A549 (cell line): ENCODE results near the gene RBM4B.

Experiments used
- CHD2 ChIP-seq: fragments of 150-350 bp; IDR thresholded peaks from 2 replicates; pipeline ENCODE4 v1.6.1; 2014; ENCODE audit warnings: low read length; ENCODE audit not compliant: partially characterized antibody
- EP300 ChIP-seq, 2 experiments: fragments of >200 bp; sonication (Bioruptor Twin); formaldehyde crosslinking; IDR thresholded peaks; 2 replicates in 1 of 2; 3 replicates in 1 of 2; pipeline ENCODE4 v1.6.1; 2016 to 2017
- HOXA7 ChIP-seq: fragments of 250-450 bp; sonication (Bioruptor Pico); IDR thresholded peaks from 2 replicates; pipeline ENCODE4 v1.5.0; 2020; ENCODE audit warnings: mild to moderate bottlenecking, moderate library complexity
- MAFK ChIP-seq: fragments of 450-650 bp; IDR thresholded peaks from 2 replicates; pipeline ENCODE4 v1.6.1; 2014; ENCODE audit not compliant: partially characterized antibody
- MAZ ChIP-seq: fragments of 150-350 bp; IDR thresholded peaks from 2 replicates; pipeline ENCODE4 v1.6.1; 2014; ENCODE audit warnings: antibody characterized with exemption, low read depth, low read length, borderline replicate concordance
- POLR2A ChIP-seq: IDR thresholded peaks from 2 replicates; pipeline ENCODE4 v1.6.1; 2012; ENCODE audit warnings: mild to moderate bottlenecking, low read length
- RAD21 ChIP-seq, 2 experiments: fragments of >200 bp in 1 of 2; sonication (Bioruptor Twin) in 1 of 2; formaldehyde crosslinking in 1 of 2; IDR thresholded peaks in 1 of 2; conservative IDR thresholded peaks in 1 of 2; 2 replicates in 1 of 2; 3 replicates in 1 of 2; pipeline ENCODE4 v1.6.1; 2012 to 2018; ENCODE audit warnings: inconsistent platforms in 1 of 2
- SMC3 ChIP-seq: fragments of >200 bp; sonication (Bioruptor Twin); formaldehyde crosslinking; IDR thresholded peaks from 3 replicates; pipeline ENCODE4 v1.6.1; 2018; ENCODE audit warnings: inconsistent platforms
- TP53 ChIP-seq: fragments of 250-450 bp; sonication (Bioruptor Pico); IDR thresholded peaks from 2 replicates; pipeline ENCODE4 v1.5.0; 2021; ENCODE audit warnings: mild to moderate bottlenecking, moderate library complexity
- ZSCAN20 ChIP-seq: fragments of 250-450 bp; sonication (Bioruptor Pico); IDR thresholded peaks from 2 replicates; pipeline ENCODE4 v1.8.0; 2022; ENCODE audit warnings: mild to moderate bottlenecking, moderate library complexity
- TF ChIP-seq, protein P1 (sequence below): fragments of >200 bp; sonication (Bioruptor Twin); formaldehyde crosslinking; IDR thresholded peaks from 3 replicates; pipeline ENCODE4 v1.5.1; 2016
- TF ChIP-seq, protein P2 (sequence below): fragments of 150-350 bp; IDR thresholded peaks from 2 replicates; pipeline ENCODE4 v1.6.1; 2014; ENCODE audit warnings: low read depth, mild to moderate bottlenecking, low read length
- TF ChIP-seq, protein P3 (sequence below): IDR thresholded peaks from 2 replicates; pipeline ENCODE4 v1.6.1; 2012
- TF ChIP-seq, protein P4 (sequence below): fragments of 200-600 bp; sonication (generic); IDR thresholded peaks from 2 replicates; pipeline ENCODE4 v1.6.1; 2016; ENCODE audit warnings: antibody characterized with exemption, mild to moderate bottlenecking, moderate library complexity

DNA sequence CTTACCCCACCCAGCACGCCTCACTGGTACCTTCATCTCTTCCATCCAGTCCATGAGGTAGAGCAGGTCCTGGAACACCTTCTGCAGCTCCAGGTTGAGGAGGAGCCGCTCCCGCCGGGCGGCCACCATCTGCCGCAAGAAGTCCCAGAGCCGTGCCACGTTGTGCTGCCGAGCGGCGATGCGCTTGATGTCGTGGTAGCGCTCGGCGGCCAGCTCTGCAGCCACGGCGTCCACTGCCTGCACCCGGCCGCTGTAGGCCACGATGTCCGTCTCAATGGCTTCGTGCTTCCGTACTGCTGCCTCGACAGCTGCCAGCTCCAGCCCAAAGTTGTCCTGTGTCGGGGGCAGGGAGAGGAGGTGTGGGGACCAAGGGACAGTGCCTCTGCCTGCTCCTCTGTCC is 29.8 kb upstream of the RBM4B start:
- TF ChIP-seq MAFK (no peak), RAD21 (conservative IDR thresholded peaks at IDR 0.05 in 1 of 2, IDR thresholded peaks at IDR 0.05 in 1 of 2) (no peak), EP300 (IDR thresholded peaks at IDR 0.05) (no peak), SMC3 (no peak), CHD2 (no peak), TP53 (CRISPR knock-in tag) (no peak), POLR2A (no peak), MAZ (no peak), HOXA7 (no peak), ZSCAN20 (CRISPR knock-in tag) (no peak)
- TF ChIP-seq, protein P1, sequence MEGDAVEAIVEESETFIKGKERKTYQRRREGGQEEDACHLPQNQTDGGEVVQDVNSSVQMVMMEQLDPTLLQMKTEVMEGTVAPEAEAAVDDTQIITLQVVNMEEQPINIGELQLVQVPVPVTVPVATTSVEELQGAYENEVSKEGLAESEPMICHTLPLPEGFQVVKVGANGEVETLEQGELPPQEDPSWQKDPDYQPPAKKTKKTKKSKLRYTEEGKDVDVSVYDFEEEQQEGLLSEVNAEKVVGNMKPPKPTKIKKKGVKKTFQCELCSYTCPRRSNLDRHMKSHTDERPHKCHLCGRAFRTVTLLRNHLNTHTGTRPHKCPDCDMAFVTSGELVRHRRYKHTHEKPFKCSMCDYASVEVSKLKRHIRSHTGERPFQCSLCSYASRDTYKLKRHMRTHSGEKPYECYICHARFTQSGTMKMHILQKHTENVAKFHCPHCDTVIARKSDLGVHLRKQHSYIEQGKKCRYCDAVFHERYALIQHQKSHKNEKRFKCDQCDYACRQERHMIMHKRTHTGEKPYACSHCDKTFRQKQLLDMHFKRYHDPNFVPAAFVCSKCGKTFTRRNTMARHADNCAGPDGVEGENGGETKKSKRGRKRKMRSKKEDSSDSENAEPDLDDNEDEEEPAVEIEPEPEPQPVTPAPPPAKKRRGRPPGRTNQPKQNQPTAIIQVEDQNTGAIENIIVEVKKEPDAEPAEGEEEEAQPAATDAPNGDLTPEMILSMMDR, result no peak
- TF ChIP-seq, protein P2, sequence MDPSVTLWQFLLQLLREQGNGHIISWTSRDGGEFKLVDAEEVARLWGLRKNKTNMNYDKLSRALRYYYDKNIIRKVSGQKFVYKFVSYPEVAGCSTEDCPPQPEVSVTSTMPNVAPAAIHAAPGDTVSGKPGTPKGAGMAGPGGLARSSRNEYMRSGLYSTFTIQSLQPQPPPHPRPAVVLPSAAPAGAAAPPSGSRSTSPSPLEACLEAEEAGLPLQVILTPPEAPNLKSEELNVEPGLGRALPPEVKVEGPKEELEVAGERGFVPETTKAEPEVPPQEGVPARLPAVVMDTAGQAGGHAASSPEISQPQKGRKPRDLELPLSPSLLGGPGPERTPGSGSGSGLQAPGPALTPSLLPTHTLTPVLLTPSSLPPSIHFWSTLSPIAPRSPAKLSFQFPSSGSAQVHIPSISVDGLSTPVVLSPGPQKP, result no peak
- TF ChIP-seq, protein P3, sequence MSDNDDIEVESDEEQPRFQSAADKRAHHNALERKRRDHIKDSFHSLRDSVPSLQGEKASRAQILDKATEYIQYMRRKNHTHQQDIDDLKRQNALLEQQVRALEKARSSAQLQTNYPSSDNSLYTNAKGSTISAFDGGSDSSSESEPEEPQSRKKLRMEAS, result no peak
- TF ChIP-seq, protein P4, sequence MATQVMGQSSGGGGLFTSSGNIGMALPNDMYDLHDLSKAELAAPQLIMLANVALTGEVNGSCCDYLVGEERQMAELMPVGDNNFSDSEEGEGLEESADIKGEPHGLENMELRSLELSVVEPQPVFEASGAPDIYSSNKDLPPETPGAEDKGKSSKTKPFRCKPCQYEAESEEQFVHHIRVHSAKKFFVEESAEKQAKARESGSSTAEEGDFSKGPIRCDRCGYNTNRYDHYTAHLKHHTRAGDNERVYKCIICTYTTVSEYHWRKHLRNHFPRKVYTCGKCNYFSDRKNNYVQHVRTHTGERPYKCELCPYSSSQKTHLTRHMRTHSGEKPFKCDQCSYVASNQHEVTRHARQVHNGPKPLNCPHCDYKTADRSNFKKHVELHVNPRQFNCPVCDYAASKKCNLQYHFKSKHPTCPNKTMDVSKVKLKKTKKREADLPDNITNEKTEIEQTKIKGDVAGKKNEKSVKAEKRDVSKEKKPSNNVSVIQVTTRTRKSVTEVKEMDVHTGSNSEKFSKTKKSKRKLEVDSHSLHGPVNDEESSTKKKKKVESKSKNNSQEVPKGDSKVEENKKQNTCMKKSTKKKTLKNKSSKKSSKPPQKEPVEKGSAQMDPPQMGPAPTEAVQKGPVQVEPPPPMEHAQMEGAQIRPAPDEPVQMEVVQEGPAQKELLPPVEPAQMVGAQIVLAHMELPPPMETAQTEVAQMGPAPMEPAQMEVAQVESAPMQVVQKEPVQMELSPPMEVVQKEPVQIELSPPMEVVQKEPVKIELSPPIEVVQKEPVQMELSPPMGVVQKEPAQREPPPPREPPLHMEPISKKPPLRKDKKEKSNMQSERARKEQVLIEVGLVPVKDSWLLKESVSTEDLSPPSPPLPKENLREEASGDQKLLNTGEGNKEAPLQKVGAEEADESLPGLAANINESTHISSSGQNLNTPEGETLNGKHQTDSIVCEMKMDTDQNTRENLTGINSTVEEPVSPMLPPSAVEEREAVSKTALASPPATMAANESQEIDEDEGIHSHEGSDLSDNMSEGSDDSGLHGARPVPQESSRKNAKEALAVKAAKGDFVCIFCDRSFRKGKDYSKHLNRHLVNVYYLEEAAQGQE, result no peak
